Thoracic aorta (tissue), 2 donors: ENCODE data around the gene ZNF560. TPM values are rescaled to one million over a fixed set of nuclear protein-coding genes. Genes with fewer than 3 reads are reported as not detected.

Experiments used
- ATAC-seq: fragments of 150-250 bp; one replicate; pipeline ENCODE4 v1.8.0; 2017; ENCODE audit warnings: low read depth; ENCODE audit not compliant: insufficient number of reproducible peaks, low FRiP score
- DNase-seq: peaks from one replicate; pipeline ENCODE4 v3.0.0-alpha.2; 2020; ENCODE audit warnings: low spot score
- H3K27ac ChIP-seq, 2 donors: fragments of 200-600 bp; sonication (generic); 1 replicate in 1 of 2; 2 replicates in 1 of 2; pipeline ENCODE4 v1.5.1; 2016; ENCODE audit warnings: mild to moderate bottlenecking in 2 of 2, moderate library complexity in 2 of 2
- H3K27me3 ChIP-seq: fragments of 200-600 bp; sonication (generic); replicated peaks from 2 replicates; pipeline ENCODE4 v1.6.0; 2016; ENCODE audit warnings: mild to moderate bottlenecking; ENCODE audit not compliant: insufficient read depth
- H3K36me3 ChIP-seq: fragments of 200-600 bp; sonication (generic); one replicate; pipeline ENCODE4 v1.5.1; 2016
- H3K4me1 ChIP-seq, 2 donors: fragments of 200-600 bp; sonication (generic); 1 replicate in 1 of 2; 2 replicates in 1 of 2; pipeline versions ENCODE4 v1.5.1 to v1.6.0; 2016; ENCODE audit warnings: low read depth in 2 of 2, mild to moderate bottlenecking in 1 of 2; ENCODE audit not compliant: control insufficient read depth in 1 of 2
- H3K4me3 ChIP-seq: fragments of 200-600 bp; sonication (generic); 2 replicates; pipeline ENCODE4 v1.5.1; 2016; ENCODE audit warnings: mild to moderate bottlenecking
- H3K9me3 ChIP-seq: fragments of 200-600 bp; sonication (generic); 2 replicates; pipeline ENCODE4 v1.5.1; 2016
- CTCF ChIP-seq: fragments of 200-600 bp; sonication (generic); IDR thresholded peaks from one replicate; pipeline ENCODE4 v1.5.1; 2019; ENCODE audit warnings: antibody characterized with exemption
- total RNA-seq, 2 donors: library from RNA; depleted of rRNA; stranded (reverse); fragments of >200 nt; gene quantifications; one replicate each; pipeline versions ENCODE4 v1.1.0 to v1.2.3, GENCODE V29; 2016

The ZNF560 gene
- total RNA-seq, 2 donors from 2014 or later = not detected

GRCh38 chr19:9500796-9501195 lies 2.4 kb upstream of the ZNF560 start:
- ATAC-seq = no peak
- no peaks in the 10 kb centered on the region for H3K36me3 ChIP-seq
- no peaks in the 10 kb centered on the region for H3K4me1 ChIP-seq
- no peak for TF ChIP-seq CTCF
- no peak overlapping the region for H3K27ac ChIP-seq
- no peak for DNase-seq
- no peaks in the 10 kb centered on the region for H3K27me3 ChIP-seq
- H3K9me3 ChIP-seq = peaks cover 48% of the 10 kb centered on the region
- H3K4me3 ChIP-seq = no peak overlapping the region

GRCh38 chr19:9494096-9494495 lies 4.3 kb downstream of the ZNF560 start:
- TF ChIP-seq CTCF = no peak
- Histone ChIP-seq H3K36me3 (no peaks in the 10 kb centered on the region), H3K4me3 (no peak overlapping the region), H3K27me3 (no peaks in the 10 kb centered on the region), H3K9me3 (peaks cover 16% of the 10 kb centered on the region), H3K4me1 (no peaks in the 10 kb centered on the region), H3K27ac (no peak overlapping the region)
- ATAC-seq (no peak), DNase-seq (no peak)

- no peak for ATAC-seq
- Histone ChIP-seq H3K9me3 (peaks cover 37% of the 10 kb centered on the region), H3K27ac (no peak overlapping the region), H3K36me3 (no peaks in the 10 kb centered on the region), H3K27me3 (no peaks in the 10 kb centered on the region), H3K4me1 (no peaks in the 10 kb centered on the region), H3K4me3 (no peak overlapping the region)
- no peak for TF ChIP-seq CTCF
- DNase-seq = no peak
Observed at GRCh38 chr19:9487016-9487415, 11.4 kb downstream of the ZNF560 start.

- Histone ChIP-seq H3K27ac (no peak overlapping the region), H3K4me1 (no peaks in the 10 kb centered on the region), H3K36me3 (no peaks in the 10 kb centered on the region), H3K27me3 (no peaks in the 10 kb centered on the region), H3K4me3 (no peak overlapping the region), H3K9me3 (peaks cover 40% of the 10 kb centered on the region)
- no peak for DNase-seq
- TF ChIP-seq CTCF = no peak
- ATAC-seq = no peak
Observed at GRCh38 chr19:9485140-9485539, 13.3 kb downstream of the ZNF560 start.

- Histone ChIP-seq H3K4me3 (no peak overlapping the region), H3K27me3 (no peaks in the 10 kb centered on the region), H3K4me1 (no peaks in the 10 kb centered on the region), H3K9me3 (peaks cover 9% of the 10 kb centered on the region), H3K27ac (no peak overlapping the region), H3K36me3 (no peaks in the 10 kb centered on the region)
- no peak for ATAC-seq
- DNase-seq = no peak
- no peak for TF ChIP-seq CTCF
Observed at GRCh38 chr19:9474975-9475374, 23.4 kb downstream of the ZNF560 start.
